NOMO-1 treated with DMSO at 0.1 percent for 48 hours (cell line): ENCODE measurements around the gene SCD.
"Not testable (repeated sequence)": the region's sequence is repeated elsewhere in the genome, so short reads cannot be mapped to it uniquely, and the experiment has no call there.

Experiments
- DNase-seq: peaks from one replicate; lab custom pipeline; 2025; ENCODE audit not compliant: unreplicated experiment; lab: John Stamatoyannopoulos, UW

SCD gene

GRCh38 chr10:100346765-100347567 lies at the start of gene SCD:
SCD (plus strand) TSS chr10:100347233; CDS start chr10:100347505, 272 bp downstream.
- peak; percentile 98 for DNase-seq

GRCh38 chr10:100297242-100297641 lies 49.8 kb upstream of the SCD start:
- no peak for DNase-seq

GRCh38 chr10:100301123-100301522 lies 45.9 kb upstream of the SCD start:
- not testable (repeated sequence) for DNase-seq

- DNase-seq = peak; percentile 39
Observed at GRCh38 chr10:100303724-100304319, 43.2 kb upstream of the SCD start.

- no peak for DNase-seq
Observed at GRCh38 chr10:100304414-100304813, 42.6 kb upstream of the SCD start.

- no peak for DNase-seq
Observed at GRCh38 chr10:100306861-100307260, 40.2 kb upstream of the SCD start.

GRCh38 chr10:100307684-100308083 lies 39.3 kb upstream of the SCD start:
- DNase-seq = no peak

- DNase-seq = no peak
Observed at GRCh38 chr10:100311298-100311697, 35.7 kb upstream of the SCD start.

- DNase-seq = no peak
Observed at GRCh38 chr10:100315615-100316014, 31.4 kb upstream of the SCD start.

GRCh38 chr10:100318207-100318606 lies 28.8 kb upstream of the SCD start:
- no peak for DNase-seq

- DNase-seq = no peak
Observed at GRCh38 chr10:100319707-100320402, 27.2 kb upstream of the SCD start.

GRCh38 chr10:100325158-100325557 lies 21.9 kb upstream of the SCD start:
- DNase-seq = no peak

GRCh38 chr10:100327007-100327717 lies 19.9 kb upstream of the SCD start:
- peak; percentile 99 for DNase-seq

GRCh38 chr10:100327718-100328009 lies 19.4 kb upstream of the SCD start:
- DNase-seq = no peak

- DNase-seq = no peak
Observed at GRCh38 chr10:100328198-100328597, 18.8 kb upstream of the SCD start.

GRCh38 chr10:100330079-100330478 lies 17.0 kb upstream of the SCD start, which contains the start of gene PKD2L1:
PKD2L1 (minus strand) TSS chr10:100330228; CDS start chr10:100330103, 125 bp downstream.
- no peak for DNase-seq

- DNase-seq = no peak
Observed at GRCh38 chr10:100333106-100333505, 13.9 kb upstream of the SCD start.

- DNase-seq = no peak
Observed at GRCh38 chr10:100333661-100334440, 13.2 kb upstream of the SCD start.

- DNase-seq = no peak
Observed at GRCh38 chr10:100334762-100335161, 12.3 kb upstream of the SCD start.

- peak; percentile 46 for DNase-seq
Observed at GRCh38 chr10:100338434-100339036, 8.5 kb upstream of the SCD start.
